VCaP (cell line): ENCODE measurements around the gene CC2D2B.

ENCODE experiments used
- H3K27ac ChIP-seq: fragments of 450-650 bp; 2 replicates; pipeline ENCODE4 v1.5.1; 2017
- CTCF ChIP-seq: fragments of 450-650 bp; conservative IDR thresholded peaks from 2 replicates; pipeline ENCODE4 v1.5.1; 2017; ENCODE audit warnings: mild to moderate bottlenecking, moderate library complexity

CC2D2B gene

GRCh38 chr10:96034625-96035024, 126.8 kb downstream of the CC2D2B start:
- TF ChIP-seq CTCF = no peak
- no peak overlapping the region for H3K27ac ChIP-seq

- H3K27ac ChIP-seq = no peak overlapping the region
- no peak for TF ChIP-seq CTCF
Measured at GRCh38 chr10:96038476-96039387, 131.0 kb downstream of the CC2D2B start.

GRCh38 chr10:96041146-96041545, 133.4 kb downstream of the CC2D2B start:
- no peak overlapping the region for H3K27ac ChIP-seq
- no peak for TF ChIP-seq CTCF

- no peak; the same call in 1 of the 2 replicates for TF ChIP-seq CTCF
- peak within 1 kb of the TSS; percentile 83 for H3K27ac ChIP-seq
Measured at GRCh38 chr10:96043033-96043892, 135.5 kb downstream of the CC2D2B start, which contains the start of gene CCNJ. Gene CCNJ, plus strand, starts transcription at chr10:96043583. Its CDS starts 811 bp downstream, at chr10:96044394.

- no peak for TF ChIP-seq CTCF
- H3K27ac ChIP-seq = peak overlapping the region; percentile 83
Measured at GRCh38 chr10:96043893-96044715, 136.3 kb downstream of the CC2D2B start.

GRCh38 chr10:96044736-96045135, 137.0 kb downstream of the CC2D2B start:
- TF ChIP-seq CTCF = no peak
- H3K27ac ChIP-seq = peak overlapping the region; percentile 83
